Osteocyte (in vitro differentiated cells): ENCODE data around the gene DIABLO. TPM values are rescaled to one million over a fixed set of nuclear protein-coding genes. Genes with fewer than 3 reads are reported as not detected.
"Not testable (repeated sequence)": the region's sequence is repeated elsewhere in the genome, so short reads cannot be mapped to it uniquely, and the experiment has no call there.

Experiments
- DNase-seq: peaks from one replicate; pipeline ENCODE4 v3.0.0; 2021; ENCODE audit warnings: mixed read lengths; ENCODE audit not compliant: unreplicated experiment; ENCODE audit errors: extremely low spot score
- H3K27ac Mint-ChIP-seq: one replicate; pipeline ENCODE4 v1.8.0; 2021; ENCODE audit warnings: mild to moderate bottlenecking, mixed read lengths; ENCODE audit not compliant: unreplicated experiment
- H3K27me3 Mint-ChIP-seq: one replicate; pipeline ENCODE4 v1.8.0; 2021; ENCODE audit warnings: mixed read lengths; ENCODE audit not compliant: unreplicated experiment
- H3K36me3 Mint-ChIP-seq: one replicate; pipeline ENCODE4 v1.8.0; 2021; ENCODE audit warnings: mixed read lengths; ENCODE audit not compliant: unreplicated experiment
- H3K4me1 Mint-ChIP-seq: one replicate; pipeline ENCODE4 v1.8.0; 2021; ENCODE audit warnings: mixed read lengths; ENCODE audit not compliant: unreplicated experiment
- H3K4me3 Mint-ChIP-seq: one replicate; pipeline ENCODE4 v1.8.0; 2021; ENCODE audit warnings: mild to moderate bottlenecking, moderate library complexity, mixed read lengths; ENCODE audit not compliant: unreplicated experiment
- H3K9me3 Mint-ChIP-seq: one replicate; pipeline ENCODE4 v1.8.0; 2021; ENCODE audit warnings: mixed read lengths; ENCODE audit not compliant: unreplicated experiment
- total RNA-seq: library from RNA; stranded (reverse); gene quantifications from 2 replicates; pipeline ENCODE4 v1.2.1, GENCODE V29; 2021
- TF ChIP-seq, protein P1 (sequence below): fragments of 200-600 bp; sonication (generic); IDR thresholded peaks from 2 replicates; pipeline ENCODE4 v1.5.0; 2021; ENCODE audit warnings: antibody characterized with exemption, mild to moderate bottlenecking, moderate library complexity

Gene DIABLO
- total RNA-seq, 1 donor from 2014 or later, result 51.5 TPM

GRCh38 chr12:122185494-122186082 lies 40.3 kb downstream of the DIABLO start:
- H3K9me3 Mint-ChIP-seq, result no peaks in the 10 kb centered on the region
- TF ChIP-seq, protein P1, sequence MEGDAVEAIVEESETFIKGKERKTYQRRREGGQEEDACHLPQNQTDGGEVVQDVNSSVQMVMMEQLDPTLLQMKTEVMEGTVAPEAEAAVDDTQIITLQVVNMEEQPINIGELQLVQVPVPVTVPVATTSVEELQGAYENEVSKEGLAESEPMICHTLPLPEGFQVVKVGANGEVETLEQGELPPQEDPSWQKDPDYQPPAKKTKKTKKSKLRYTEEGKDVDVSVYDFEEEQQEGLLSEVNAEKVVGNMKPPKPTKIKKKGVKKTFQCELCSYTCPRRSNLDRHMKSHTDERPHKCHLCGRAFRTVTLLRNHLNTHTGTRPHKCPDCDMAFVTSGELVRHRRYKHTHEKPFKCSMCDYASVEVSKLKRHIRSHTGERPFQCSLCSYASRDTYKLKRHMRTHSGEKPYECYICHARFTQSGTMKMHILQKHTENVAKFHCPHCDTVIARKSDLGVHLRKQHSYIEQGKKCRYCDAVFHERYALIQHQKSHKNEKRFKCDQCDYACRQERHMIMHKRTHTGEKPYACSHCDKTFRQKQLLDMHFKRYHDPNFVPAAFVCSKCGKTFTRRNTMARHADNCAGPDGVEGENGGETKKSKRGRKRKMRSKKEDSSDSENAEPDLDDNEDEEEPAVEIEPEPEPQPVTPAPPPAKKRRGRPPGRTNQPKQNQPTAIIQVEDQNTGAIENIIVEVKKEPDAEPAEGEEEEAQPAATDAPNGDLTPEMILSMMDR, result no peak
- no peak for DNase-seq
- H3K4me1 Mint-ChIP-seq, result peaks cover 4% of the 10 kb centered on the region
- no peaks in the 10 kb centered on the region for H3K36me3 Mint-ChIP-seq
- H3K27ac Mint-ChIP-seq, result no peak overlapping the region
- no peaks in the 10 kb centered on the region for H3K27me3 Mint-ChIP-seq
- no peak overlapping the region for H3K4me3 Mint-ChIP-seq

- Mint-ChIP-seq H3K4me3 (no peak overlapping the region), H3K4me1 (peaks cover 4% of the 10 kb centered on the region), H3K27ac (no peak overlapping the region), H3K9me3 (no peaks in the 10 kb centered on the region), H3K36me3 (no peaks in the 10 kb centered on the region), H3K27me3 (no peaks in the 10 kb centered on the region)
- TF ChIP-seq, protein P1, result no peak
- DNase-seq, result no peak
These were observed 40.8 kb downstream of the DIABLO start for GRCh38 chr12:122185079-122185478.

DNA sequence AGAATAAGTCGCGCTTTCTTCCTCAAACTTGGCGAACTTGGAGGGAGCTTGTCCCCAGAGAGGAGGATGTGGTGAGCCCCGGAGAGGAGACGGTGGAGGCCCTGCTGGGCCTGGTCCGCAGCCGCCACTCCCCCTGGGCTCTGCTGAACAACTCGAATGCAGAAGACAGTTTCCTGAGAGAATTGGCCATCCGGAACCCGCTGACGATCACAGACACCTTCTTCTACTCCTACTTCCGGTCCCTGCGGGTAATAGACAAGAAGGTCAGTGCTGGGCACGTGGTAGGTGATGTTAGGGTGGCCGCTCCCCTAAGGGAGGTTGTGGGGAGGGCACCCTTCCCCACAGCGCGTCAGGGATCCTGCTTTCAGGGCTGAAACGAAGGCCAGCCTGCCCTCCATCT lies 41.3 kb downstream of the DIABLO start:
- Mint-ChIP-seq H3K4me1 (peaks cover 4% of the 10 kb centered on the region), H3K36me3 (no peaks in the 10 kb centered on the region), H3K4me3 (peak overlapping the region; percentile 61), H3K9me3 (no peaks in the 10 kb centered on the region), H3K27me3 (no peaks in the 10 kb centered on the region), H3K27ac (no peak overlapping the region)
- DNase-seq, result no peak
- TF ChIP-seq, protein P1, result no peak

GRCh38 chr12:122183588-122183940 lies 42.3 kb downstream of the DIABLO start:
- H3K9me3 Mint-ChIP-seq, result no peaks in the 10 kb centered on the region
- no peak for DNase-seq
- no peaks in the 10 kb centered on the region for H3K27me3 Mint-ChIP-seq
- H3K36me3 Mint-ChIP-seq, result no peaks in the 10 kb centered on the region
- peaks cover 4% of the 10 kb centered on the region for H3K4me1 Mint-ChIP-seq
- peak overlapping the region; percentile 73 for H3K4me3 Mint-ChIP-seq
- TF ChIP-seq, protein P1, result no peak
- no peak overlapping the region for H3K27ac Mint-ChIP-seq

- Mint-ChIP-seq H3K36me3 (no peaks in the 10 kb centered on the region), H3K4me3 (peak within 1 kb of the TSS; percentile 73), H3K9me3 (no peaks in the 10 kb centered on the region), H3K4me1 (peaks cover 4% of the 10 kb centered on the region), H3K27ac (no peak within 1 kb of the TSS), H3K27me3 (no peaks in the 10 kb centered on the region)
- no peak for DNase-seq
- TF ChIP-seq, protein P1, result no peak
These were observed 42.8 kb downstream of the DIABLO start, which contains the start of gene LRRC43 for GRCh38 chr12:122182887-122183587. Gene LRRC43, plus strand, starts transcription at chr12:122183123. Its CDS starts 22 bp downstream, at chr12:122183145.

DNA sequence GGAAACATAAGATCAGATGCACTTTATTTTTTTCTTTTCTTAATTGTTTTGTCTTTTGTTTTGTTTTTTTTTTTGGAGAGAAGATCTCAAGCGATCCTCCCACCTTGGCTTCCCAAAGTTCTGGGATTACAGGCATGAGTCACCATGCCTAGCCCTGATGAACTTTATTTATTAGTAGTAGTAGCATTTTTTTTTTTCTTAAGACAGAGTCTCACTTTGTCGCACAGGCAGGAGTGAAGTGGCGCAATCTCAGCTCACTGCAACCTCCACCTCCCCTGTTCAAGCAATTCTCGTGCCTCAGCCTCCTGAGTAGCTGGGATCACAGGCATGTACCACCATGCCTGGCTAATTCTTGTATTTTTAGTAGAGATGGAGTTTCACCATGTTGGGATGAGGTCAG lies 49.4 kb downstream of the DIABLO start:
- not testable (repeated sequence) for H3K9me3 Mint-ChIP-seq, H3K4me1 Mint-ChIP-seq, DNase-seq, H3K27ac Mint-ChIP-seq, H3K36me3 Mint-ChIP-seq, H3K4me3 Mint-ChIP-seq
- H3K27me3 Mint-ChIP-seq, result peaks cover 12% of the 10 kb centered on the region
